Neuronal stem cell (in vitro differentiated cells): Measurements from ENCODE around the gene LIN54.

Source experiments
- DNase-seq: peaks from one replicate; pipeline ENCODE4 v3.0.0-alpha.2; 2013; ENCODE audit warnings: low spot score
- H2AFZ ChIP-seq: one replicate; pipeline ENCODE4 v1.6.1; 2013; ENCODE audit warnings: mild to moderate bottlenecking, low read length, inconsistent platforms
- H2AK5ac ChIP-seq: 2 replicates; pipeline ENCODE4 v1.6.1; 2013; ENCODE audit warnings: low read depth, mild to moderate bottlenecking, inconsistent platforms, low read length, moderate library complexity, mixed read lengths
- H2BK120ac ChIP-seq: 2 replicates; pipeline ENCODE4 v1.6.1; 2013; ENCODE audit warnings: low read depth, mild to moderate bottlenecking, inconsistent platforms, low read length, moderate library complexity, mixed read lengths
- H2BK12ac ChIP-seq: one replicate; pipeline ENCODE4 v1.6.1; 2013; ENCODE audit warnings: low read length, inconsistent platforms
- H2BK15ac ChIP-seq: 2 replicates; pipeline ENCODE4 v1.6.1; 2013; ENCODE audit warnings: mild to moderate bottlenecking, low read length, inconsistent platforms, mixed read lengths
- H2BK5ac ChIP-seq: one replicate; pipeline ENCODE4 v1.6.1; 2013; ENCODE audit warnings: inconsistent platforms, mild to moderate bottlenecking, low read length, moderate library complexity
- H3K14ac ChIP-seq: one replicate; pipeline ENCODE4 v1.6.1; 2013; ENCODE audit warnings: low read length, inconsistent platforms
- H3K18ac ChIP-seq: 2 replicates; pipeline ENCODE4 v1.6.1; 2013; ENCODE audit warnings: low read length, inconsistent platforms
- H3K23ac ChIP-seq: 2 replicates; pipeline ENCODE4 v1.6.1; 2013; ENCODE audit warnings: low read depth, mild to moderate bottlenecking, mixed read lengths, low read length, inconsistent platforms; ENCODE audit not compliant: poor library complexity
- H3K27ac ChIP-seq: replicated peaks from 3 replicates; pipeline ENCODE4 v1.5.1; 2013; ENCODE audit warnings: low read length, inconsistent platforms
- H3K27me3 ChIP-seq, 3 experiments: 2 replicates each; pipeline ENCODE4 v1.6.1; 2013; ENCODE audit warnings: low read length in 3 of 3, mild to moderate bottlenecking in 2 of 3, inconsistent platforms in 1 of 3, low read depth in 1 of 3, mixed read lengths in 1 of 3, moderate library complexity in 1 of 3; ENCODE audit not compliant: control insufficient read depth in 3 of 3, insufficient read depth in 3 of 3
- H3K36me3 ChIP-seq, 2 donors: replicated peaks in 1 of 2; 2 replicates each; pipeline ENCODE4 v1.6.1; 2013; ENCODE audit warnings: low read length in 2 of 2; ENCODE audit not compliant: control insufficient read depth in 2 of 2, insufficient read depth in 2 of 2
- H3K4ac ChIP-seq: 2 replicates; pipeline ENCODE4 v1.6.1; 2013; ENCODE audit warnings: inconsistent platforms, mild to moderate bottlenecking, low read length, moderate library complexity
- H3K4me1 ChIP-seq, 2 donors: 1 replicate in 1 of 2; 2 replicates in 1 of 2; pipeline ENCODE4 v1.6.1; 2013; ENCODE audit warnings: low read length in 2 of 2, low read depth in 1 of 2; ENCODE audit not compliant: control insufficient read depth in 2 of 2, insufficient read depth in 1 of 2
- H3K4me2 ChIP-seq: one replicate; pipeline ENCODE4 v1.6.1; 2013; ENCODE audit warnings: mild to moderate bottlenecking, low read length, inconsistent platforms; ENCODE audit not compliant: insufficient read depth, poor library complexity, severe bottlenecking
- H3K4me3 ChIP-seq, 2 donors: 2 replicates each; pipeline ENCODE4 v1.5.1; 2013; ENCODE audit warnings: low read length in 2 of 2, mild to moderate bottlenecking in 2 of 2, inconsistent platforms in 1 of 2, moderate library complexity in 1 of 2
- H3K79me1 ChIP-seq: one replicate; pipeline ENCODE4 v1.6.1; 2013; ENCODE audit warnings: low read depth, mild to moderate bottlenecking, inconsistent platforms, low read length, moderate library complexity
- H3K9ac ChIP-seq: one replicate; pipeline ENCODE4 v1.6.1; 2013; ENCODE audit warnings: mild to moderate bottlenecking, low read depth, low read length, inconsistent platforms; ENCODE audit not compliant: poor library complexity
- H3K9me3 ChIP-seq, 2 donors: replicated peaks in 1 of 2; 2 replicates each; pipeline versions ENCODE3 to v1.6.1; 2013; ENCODE audit warnings: low read length in 2 of 2, mild to moderate bottlenecking in 2 of 2, inconsistent platforms in 1 of 2, low read depth in 1 of 2, mixed read lengths in 1 of 2, moderate library complexity in 1 of 2; ENCODE audit not compliant: control insufficient read depth in 2 of 2, insufficient read depth in 1 of 2
- H4K8ac ChIP-seq: one replicate; pipeline ENCODE4 v1.6.1; 2013; ENCODE audit warnings: low read depth, mild to moderate bottlenecking, inconsistent platforms, low read length, moderate library complexity
- H4K91ac ChIP-seq: one replicate; pipeline ENCODE4 v1.6.1; 2013; ENCODE audit warnings: low read length, low read depth, mild to moderate bottlenecking, inconsistent platforms; ENCODE audit not compliant: poor library complexity
- WGBS, 2 donors: extraction: QIAGEN DNeasy Blood & Tissue Kit; methylation state at CpG; one replicate each; pipeline ENCODE4 v1.1.7; 2013; ENCODE audit warnings: missing lambda C conversion rate in 2 of 2, mixed read lengths in 1 of 2; ENCODE audit not compliant: insufficient read length in 2 of 2, insufficient replicate concordance in 1 of 2; ENCODE audit errors: extremely low coverage in 2 of 2; 5-methylcytosine and 5-hydroxymethylcytosine counted together

LIN54 gene

GRCh38 chr4:82893942-82894341 lies 116.7 kb downstream of the LIN54 start:
- WGBS, 2 donors, result no CpG with 5 or more reads among the region's 3 CpGs
- Histone ChIP-seq H3K9me3 (no peaks in the 10 kb centered on the region), H3K9ac (no peak overlapping the region), H3K79me1 (no peaks in the 10 kb centered on the region), H2BK15ac (no peak overlapping the region), H3K4me1 (peaks cover 0 to 9% of the 10 kb centered on the region in 2 donors), H3K18ac (no peak overlapping the region), H4K8ac (no peak overlapping the region), H3K36me3 (peaks cover 11 to 69% of the 10 kb centered on the region in 2 donors), H2BK120ac (no peak overlapping the region), H3K23ac (no peak overlapping the region), H3K4me3 (no peak overlapping the region), H3K4me2 (no peak overlapping the region), H2AFZ (no peak overlapping the region), H3K4ac (no peak overlapping the region), H3K14ac (no peak overlapping the region), H3K27ac (no peak overlapping the region), H2AK5ac (no peak overlapping the region), H2BK5ac (no peak overlapping the region), H3K27me3 (no peaks in the 10 kb centered on the region), H4K91ac (no peak overlapping the region), H2BK12ac (no peak overlapping the region)
- no peak for DNase-seq

GRCh38 chr4:82892467-82892802 lies 118.2 kb downstream of the LIN54 start:
- H2BK15ac ChIP-seq, result no peak overlapping the region
- no peak overlapping the region for H3K4me3 ChIP-seq
- no peak overlapping the region for H2BK120ac ChIP-seq
- no peak overlapping the region for H2BK12ac ChIP-seq
- no CpG with 5 or more reads among the region's 1 CpG for WGBS, 2 donors
- H3K23ac ChIP-seq, result no peak overlapping the region
- H3K27me3 ChIP-seq, result no peaks in the 10 kb centered on the region
- no peak overlapping the region for H3K18ac ChIP-seq
- no peak overlapping the region for H3K9ac ChIP-seq
- H2BK5ac ChIP-seq, result no peak overlapping the region
- DNase-seq, result no peak
- H3K9me3 ChIP-seq, result no peaks in the 10 kb centered on the region
- peaks cover 11 to 57% of the 10 kb centered on the region in 2 donors for H3K36me3 ChIP-seq
- H2AK5ac ChIP-seq, result no peak overlapping the region
- no peak overlapping the region for H3K4ac ChIP-seq
- no peak overlapping the region for H3K4me2 ChIP-seq
- H4K91ac ChIP-seq, result no peak overlapping the region
- H3K27ac ChIP-seq, result no peak overlapping the region
- H3K14ac ChIP-seq, result no peak overlapping the region
- H3K4me1 ChIP-seq, result peaks cover 0 to 5% of the 10 kb centered on the region in 2 donors
- H4K8ac ChIP-seq, result no peak overlapping the region
- H3K79me1 ChIP-seq, result no peaks in the 10 kb centered on the region
- H2AFZ ChIP-seq, result no peak overlapping the region

GRCh38 chr4:82891707-82892466 lies 118.7 kb downstream of the LIN54 start:
- Histone ChIP-seq H3K18ac (no peak overlapping the region), H3K79me1 (no peaks in the 10 kb centered on the region), H2BK15ac (no peak overlapping the region), H4K91ac (no peak overlapping the region), H3K4me3 (peak overlapping the region; percentile 73 to 78), H2BK5ac (no peak overlapping the region), H2AFZ (peak overlapping the region; percentile 93), H3K36me3 (peaks cover 11 to 55% of the 10 kb centered on the region in 2 donors), H3K14ac (no peak overlapping the region), H2BK120ac (no peak overlapping the region), H3K4me2 (peak overlapping the region; percentile 72), H3K27me3 (no peaks in the 10 kb centered on the region), H3K9me3 (no peaks in the 10 kb centered on the region), H3K23ac (no peak overlapping the region), H3K27ac (peak overlapping the region; percentile 95), H3K4me1 (peaks cover 0 to 2% of the 10 kb centered on the region in 2 donors), H2BK12ac (no peak overlapping the region), H4K8ac (no peak overlapping the region), H2AK5ac (no peak overlapping the region), H3K4ac (no peak overlapping the region), H3K9ac (no peak overlapping the region)
- no peak for DNase-seq
- WGBS, 2 donors, result no CpG with 5 or more reads among the region's 7 CpGs

DNA sequence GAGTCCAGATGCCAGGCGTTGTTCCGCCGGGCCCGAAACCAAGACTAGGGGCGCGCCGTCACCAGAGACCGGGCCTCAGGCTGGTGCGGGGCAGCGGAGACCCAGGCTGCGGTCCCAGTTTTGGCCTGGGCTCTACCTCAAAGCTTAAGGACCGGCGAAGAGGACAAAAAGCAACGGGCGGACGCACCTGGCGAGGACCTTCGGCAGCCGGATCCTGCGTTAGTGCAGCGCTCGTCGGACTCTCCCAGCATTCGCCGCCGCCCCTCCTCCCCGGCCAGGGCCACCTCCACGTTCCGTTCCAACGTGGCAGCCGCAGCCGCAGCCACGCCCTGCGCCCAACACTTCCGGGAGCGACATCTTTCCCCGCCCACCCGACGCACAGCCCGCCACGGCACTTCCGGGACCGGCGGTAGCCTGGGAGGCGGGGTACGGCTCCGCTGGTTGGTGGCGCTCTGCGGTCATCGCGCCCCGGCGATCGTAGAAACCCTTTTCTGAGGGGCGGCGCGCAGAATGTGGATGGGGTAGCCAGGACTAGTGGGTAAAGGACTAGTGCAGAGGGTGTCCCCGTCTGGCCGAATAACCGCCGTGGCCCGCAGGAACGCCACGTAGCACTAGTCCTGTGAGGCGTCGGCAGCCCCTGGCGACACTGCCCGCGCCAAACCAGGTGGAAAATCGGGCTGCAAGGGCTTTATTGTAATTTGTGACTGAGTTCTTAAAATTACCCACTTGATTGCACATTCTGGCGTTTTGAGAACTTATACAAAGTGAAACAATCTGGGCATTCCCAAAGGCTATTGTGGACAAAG lies 119.5 kb downstream of the LIN54 start, which contains the start of gene SEC31A:
SEC31A (minus strand) TSS at position 253 of the 806 bp plus-strand sequence. CDS start 9,217 bp downstream, outside the sequence.
- no CpG with 5 or more reads among the region's 71 CpGs for WGBS, 2 donors
- no peak within 1 kb of the TSS for H2BK12ac ChIP-seq
- H3K14ac ChIP-seq, result peak within 1 kb of the TSS; percentile 5
- peak within 1 kb of the TSS; percentile 95 for H3K9ac ChIP-seq
- no peaks in the 10 kb centered on the region for H3K9me3 ChIP-seq
- H3K4ac ChIP-seq, result no peak within 1 kb of the TSS
- H3K4me3 ChIP-seq, result peak within 1 kb of the TSS; percentile 73 to 89
- H2BK5ac ChIP-seq, result peak within 1 kb of the TSS; percentile 77
- peak within 1 kb of the TSS; percentile 97 for H3K18ac ChIP-seq
- H2AK5ac ChIP-seq, result no peak within 1 kb of the TSS
- peak within 1 kb of the TSS; percentile 100 for H3K23ac ChIP-seq
- H3K4me2 ChIP-seq, result peak within 1 kb of the TSS; percentile 72
- no peak within 1 kb of the TSS for H4K91ac ChIP-seq
- H3K79me1 ChIP-seq, result no peaks in the 10 kb centered on the region
- no peak within 1 kb of the TSS for H4K8ac ChIP-seq
- H3K27ac ChIP-seq, result peak within 1 kb of the TSS; percentile 95
- no peaks in the 10 kb centered on the region for H3K27me3 ChIP-seq
- H2BK120ac ChIP-seq, result no peak within 1 kb of the TSS
- peaks cover 11 to 47% of the 10 kb centered on the region in 2 donors for H3K36me3 ChIP-seq
- peak within 1 kb of the TSS; percentile 93 for H2AFZ ChIP-seq
- peak within 1 kb of the TSS; percentile 40 for H2BK15ac ChIP-seq
- DNase-seq, result peak; percentile 93
- H3K4me1 ChIP-seq, result peaks cover 0 to 4% of the 10 kb centered on the region in 2 donors
